NCI-H1105 (cell line): ENCODE measurements around the gene EZH2.

Experiments
- DNase-seq: peaks from one replicate; lab custom pipeline; 2025; lab: John Stamatoyannopoulos, UW

Gene EZH2

DNA sequence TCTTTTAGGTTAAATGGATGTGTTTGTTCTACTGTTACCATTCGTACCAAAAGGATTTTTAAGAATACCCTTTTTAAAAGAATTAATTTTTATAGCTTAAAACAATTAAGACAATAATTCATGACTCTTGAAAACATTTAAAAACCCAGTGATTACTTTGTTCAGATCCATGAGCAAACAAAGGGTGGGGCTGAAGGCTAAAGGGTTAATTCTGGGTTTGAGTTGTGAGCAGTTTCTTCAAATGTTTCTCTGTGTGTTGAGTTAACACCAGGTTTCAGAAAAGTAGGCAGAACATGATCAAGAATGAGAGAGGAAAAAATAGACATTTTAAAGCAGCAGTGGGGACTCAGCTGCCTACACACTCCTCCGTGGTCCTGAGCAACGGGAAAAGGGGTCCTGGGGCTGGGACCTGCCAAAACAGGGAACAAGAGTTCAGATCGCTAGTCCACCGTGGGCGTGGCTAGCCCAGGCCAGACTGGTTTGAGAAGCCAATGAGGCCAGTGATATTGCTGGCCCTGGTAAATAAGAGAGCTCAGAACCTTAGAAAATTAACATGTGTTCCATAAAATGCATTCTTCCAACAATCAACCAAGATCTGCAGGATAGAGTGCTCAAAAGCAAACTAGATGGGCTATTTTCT, 14.9 kb upstream of the EZH2 start:
- DNase-seq = no peak

DNA sequence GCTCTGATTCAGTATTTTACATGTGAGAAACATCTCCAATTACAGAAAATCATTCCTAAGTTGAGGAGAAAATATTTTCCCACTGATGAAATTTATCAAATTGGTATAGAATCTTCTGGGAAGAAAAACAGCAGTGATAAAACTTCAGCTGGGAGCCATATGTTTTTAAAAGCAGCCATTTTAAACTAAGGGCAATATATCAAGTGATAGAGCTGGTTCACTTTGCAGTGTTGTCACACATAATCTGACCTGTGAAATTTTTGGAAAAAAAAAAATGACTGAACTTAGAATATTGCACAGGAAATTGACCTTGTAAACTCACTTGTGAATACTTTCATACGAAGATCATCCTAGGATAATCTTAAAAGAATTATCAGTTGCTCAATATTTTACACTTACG, 10.5 kb upstream of the EZH2 start:
- DNase-seq = no peak

DNA sequence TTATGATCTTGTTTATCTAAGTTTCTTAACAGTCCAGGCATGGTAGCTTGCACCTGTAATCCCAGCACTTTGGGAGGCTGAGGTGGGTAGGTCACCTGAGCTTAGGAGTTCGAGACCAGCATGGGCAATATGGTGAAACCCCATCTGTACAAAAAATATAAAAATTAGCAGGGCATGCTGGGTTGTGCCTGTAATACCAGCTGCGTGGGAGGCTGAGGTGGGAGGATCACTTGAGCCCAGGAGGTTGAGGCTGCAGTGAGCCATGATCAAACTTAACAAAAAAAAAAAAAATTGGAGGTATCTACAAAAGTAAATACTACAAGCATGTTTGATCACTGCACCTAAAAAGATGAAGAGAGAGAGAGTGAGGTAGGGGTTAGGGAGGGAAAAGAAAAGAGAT, 9.0 kb upstream of the EZH2 start:
- no peak for DNase-seq

DNA sequence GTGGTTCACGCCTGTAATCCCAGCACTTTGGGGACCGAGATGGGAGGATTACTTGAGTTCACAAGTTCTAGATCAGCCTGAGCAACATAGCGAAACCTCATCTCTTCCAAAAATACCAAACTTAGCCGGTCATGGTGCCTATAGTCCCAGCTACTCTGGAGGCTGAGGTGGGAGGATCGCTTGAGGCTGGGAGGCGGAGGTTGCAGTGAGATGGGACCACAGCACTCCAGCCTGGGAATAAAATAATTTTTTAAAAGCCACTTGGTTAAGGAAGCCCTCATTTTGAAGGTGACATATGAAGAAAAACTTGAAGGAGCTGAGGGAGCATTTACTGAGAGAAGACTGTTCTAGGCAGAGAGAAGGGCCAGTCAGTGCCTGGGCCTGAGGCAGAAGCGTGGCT, 4.2 kb upstream of the EZH2 start:
- DNase-seq = no peak

DNA sequence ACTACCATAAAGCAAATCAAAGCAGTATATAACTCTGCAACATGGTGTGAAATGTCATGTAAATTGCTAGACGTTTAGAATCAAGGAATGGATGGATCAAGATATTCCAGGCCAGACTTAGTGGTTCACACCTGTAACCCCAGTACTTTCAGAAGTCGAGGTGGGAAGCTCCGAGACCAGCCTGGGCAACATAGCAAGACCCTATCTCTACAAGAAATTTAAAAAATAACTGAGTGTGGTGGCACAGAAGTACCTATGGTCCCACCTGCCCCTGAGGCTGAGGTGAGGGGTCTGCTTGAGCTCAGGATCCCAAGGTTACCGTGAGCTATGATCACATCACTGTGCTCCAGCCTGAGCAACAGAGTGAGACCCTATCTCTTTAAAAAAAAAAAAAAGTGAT, 2.8 kb upstream of the EZH2 start:
- DNase-seq = no peak

DNA sequence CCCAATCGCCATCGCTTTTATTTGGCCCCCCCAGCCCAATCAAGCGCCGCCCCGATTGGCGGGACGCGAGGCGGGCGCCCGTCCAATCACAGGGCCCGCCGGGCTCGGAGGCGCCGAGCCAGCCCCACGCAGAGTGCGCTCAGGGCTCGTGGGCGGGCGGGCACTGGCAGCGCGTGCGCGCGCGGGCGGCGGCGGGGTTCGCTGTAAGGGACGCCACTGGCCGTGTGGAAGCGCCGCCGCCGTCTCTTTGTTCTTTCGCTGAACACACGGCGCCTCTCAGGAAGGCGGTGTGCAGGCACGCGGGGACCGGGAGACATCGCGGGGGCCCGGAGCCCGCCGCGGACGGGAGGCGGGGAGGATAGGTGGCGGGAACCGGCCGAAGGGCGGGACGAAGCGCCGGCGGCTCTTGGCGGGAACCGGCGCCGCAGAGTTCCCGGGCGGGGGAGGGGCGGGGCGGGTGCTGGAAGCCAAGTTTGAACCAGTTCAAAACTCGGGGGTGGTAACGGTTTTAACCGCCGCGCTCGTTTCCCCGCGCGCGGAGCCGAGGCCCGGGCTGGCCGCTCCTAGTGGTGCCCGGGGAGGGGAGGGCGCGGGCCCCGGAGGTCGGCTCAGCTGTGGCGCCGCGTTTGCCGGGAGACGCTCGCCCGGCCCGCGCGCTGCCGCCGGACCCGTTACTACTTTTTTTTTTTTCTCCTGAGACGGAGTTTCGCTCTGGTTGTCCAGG, 370 bp upstream of the EZH2 start:
- DNase-seq = peak; percentile 89

DNA sequence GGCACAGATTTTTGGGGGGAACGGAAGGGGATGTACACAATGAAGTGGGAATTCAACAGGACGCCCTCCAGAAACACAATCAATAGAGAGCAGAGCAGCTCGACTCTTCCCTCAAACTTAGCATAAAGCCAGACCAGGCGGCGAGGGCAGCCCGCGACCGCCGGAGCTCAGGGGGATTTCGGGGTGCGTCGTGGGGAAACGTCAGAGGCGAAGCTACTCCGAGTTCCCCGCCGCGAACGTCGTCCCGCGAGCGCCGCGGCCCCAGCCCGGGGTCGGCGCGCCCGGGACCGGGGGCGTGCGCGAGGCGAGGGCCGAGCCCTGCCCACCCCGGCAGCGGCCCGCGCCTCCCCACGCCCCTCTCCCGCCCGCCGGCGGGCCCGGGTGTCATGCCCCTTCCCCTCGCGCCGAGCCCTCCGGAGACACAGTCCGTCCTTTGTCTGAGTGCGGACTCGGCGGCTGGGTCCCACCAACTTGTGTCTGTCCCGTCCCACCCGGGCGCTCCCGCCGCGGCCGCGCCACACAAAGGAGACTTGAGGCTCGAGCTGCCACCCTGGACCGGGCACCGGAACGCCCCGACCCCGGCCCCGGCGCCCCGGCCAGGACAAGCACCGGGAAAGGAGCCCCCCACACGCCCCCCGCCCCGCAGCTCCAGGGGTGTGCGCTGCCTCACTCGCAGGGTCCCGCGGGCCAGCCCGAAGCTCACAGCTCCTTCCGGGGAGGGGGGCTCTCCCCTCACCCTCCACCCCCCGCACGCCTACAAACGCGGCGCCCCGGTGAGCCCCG, 634 bp downstream of the EZH2 start:
- peak; percentile 30 for DNase-seq

DNA sequence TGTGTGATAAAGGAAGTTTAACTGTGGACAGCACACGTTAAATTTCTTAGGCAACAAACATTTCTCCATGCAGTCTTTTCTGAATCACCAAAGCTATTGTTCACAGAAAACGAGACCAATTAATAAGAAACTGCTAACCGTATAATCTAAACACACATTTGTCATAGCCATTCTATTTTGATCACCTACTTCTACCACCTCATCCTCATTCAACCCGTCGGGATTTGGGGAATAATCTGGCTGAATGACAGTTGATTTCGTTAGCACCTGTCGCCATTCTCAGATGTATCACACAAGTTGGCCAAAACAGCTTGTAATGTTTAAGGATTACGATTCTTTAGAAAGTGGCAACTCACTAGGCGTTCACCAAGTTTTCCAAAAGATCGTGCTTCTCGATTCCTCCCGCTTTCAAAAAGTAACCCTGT, 1.2 kb downstream of the EZH2 start:
- no peak for DNase-seq

DNA sequence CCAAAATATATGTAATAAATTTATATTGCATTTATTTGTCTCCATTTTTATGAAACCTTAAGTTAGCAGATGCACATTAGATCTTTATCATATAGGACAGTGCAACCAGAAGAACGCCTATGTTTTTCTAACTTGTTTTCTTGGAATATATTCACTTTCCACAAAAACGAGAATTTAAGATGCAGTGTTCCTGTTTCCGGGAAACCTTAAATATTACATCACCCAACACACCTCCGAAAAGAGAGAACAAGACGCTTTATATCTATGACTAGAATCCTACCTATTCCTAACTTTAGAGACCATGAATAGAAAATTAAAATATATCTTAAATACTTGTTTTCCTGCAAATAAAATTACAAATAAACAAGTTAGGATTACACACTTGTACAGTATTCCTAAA, 1.9 kb downstream of the EZH2 start:
- DNase-seq = no peak

DNA sequence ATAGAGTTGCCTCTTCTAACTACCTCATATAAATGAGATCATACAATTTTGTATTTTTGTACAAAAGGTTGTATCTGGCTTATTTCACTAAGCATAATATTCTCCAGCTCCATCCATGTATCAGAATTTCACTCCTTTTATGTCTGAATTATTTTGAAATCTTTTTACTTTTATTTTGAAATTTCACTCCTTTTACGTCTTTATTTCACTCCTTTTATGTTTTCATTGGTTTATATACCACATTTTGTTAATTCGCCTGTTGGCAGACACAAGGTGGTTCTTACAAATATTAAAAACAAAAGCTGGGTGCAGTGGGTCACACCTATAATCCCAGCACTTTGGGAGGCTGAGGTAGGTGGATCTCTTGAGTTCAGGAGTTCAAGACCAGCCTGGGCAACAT, 5.8 kb downstream of the EZH2 start:
- DNase-seq = no peak

DNA sequence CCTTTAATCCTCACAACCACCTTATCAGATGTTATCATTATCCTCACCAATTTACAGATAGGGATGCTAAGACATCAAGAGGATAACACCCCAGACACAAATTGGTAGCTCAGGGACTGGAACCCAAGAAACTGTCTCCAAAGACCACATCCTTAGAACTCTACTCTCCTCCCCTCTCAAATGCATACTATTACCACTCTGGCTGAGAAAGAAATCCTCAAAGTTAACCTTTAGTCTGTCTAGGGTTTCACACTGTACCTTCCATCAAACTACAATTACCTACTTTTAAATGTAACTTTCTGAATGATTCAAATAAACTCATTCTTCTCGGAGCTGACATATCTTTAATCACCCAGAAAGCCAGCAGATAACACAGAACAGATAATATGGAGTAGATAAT, 6.6 kb downstream of the EZH2 start:
- DNase-seq = no peak

DNA sequence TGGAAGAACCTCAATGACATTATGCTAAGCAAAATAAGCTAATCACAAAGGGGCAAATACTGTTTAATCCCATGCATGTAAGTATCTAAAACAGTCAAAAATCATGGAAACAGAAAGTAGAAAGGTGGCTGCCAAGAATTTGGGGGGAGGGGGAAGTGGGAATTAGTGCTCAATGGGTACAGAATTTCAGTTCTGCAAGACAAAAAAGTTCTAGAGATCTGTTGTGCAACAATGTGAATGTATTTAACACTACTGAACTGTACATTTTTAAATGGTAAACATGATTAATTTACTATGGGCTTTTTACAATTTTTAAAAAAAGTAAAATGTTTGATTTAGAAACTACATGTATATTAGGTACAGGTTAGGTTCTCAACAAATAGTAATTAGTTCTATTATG, 11.9 kb downstream of the EZH2 start:
- no peak for DNase-seq

DNA sequence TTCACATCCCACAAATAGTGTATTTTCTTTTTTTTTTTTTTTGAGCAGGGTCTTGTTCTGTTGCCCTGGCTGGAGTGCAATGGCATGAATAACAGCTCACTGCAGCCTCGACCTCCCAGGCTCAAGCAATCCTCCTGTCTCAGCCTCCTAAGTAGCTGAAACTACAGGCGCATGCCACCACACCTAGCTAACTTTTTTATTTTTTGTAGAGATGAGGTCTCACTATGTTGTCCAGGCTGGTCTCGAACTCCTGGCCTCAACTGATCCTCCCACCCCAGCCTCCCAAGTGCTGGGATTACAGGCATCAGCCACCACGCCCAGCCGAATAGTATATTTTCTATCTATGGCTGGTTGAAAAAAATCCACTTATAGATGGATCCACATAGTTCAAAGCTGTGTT, 12.5 kb downstream of the EZH2 start:
- DNase-seq = no peak

DNA sequence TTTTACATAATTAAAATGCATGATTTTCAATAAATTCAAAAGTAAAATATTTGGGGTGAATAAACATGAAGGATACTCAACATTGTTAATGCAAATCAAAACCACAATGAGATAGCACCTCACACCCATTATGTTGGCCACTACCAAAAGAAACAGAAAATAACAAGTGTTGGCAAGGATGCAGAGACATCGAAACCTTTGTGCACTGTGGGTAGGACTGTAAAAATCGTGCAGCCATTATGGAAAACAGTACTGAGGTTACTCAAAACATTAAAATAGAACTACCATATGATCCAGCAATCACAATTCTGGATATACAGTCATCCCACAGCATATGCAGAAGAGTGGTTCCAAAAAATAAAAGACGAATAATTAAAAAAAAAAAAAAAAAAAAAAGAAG, 13.1 kb downstream of the EZH2 start:
- DNase-seq = no peak

DNA sequence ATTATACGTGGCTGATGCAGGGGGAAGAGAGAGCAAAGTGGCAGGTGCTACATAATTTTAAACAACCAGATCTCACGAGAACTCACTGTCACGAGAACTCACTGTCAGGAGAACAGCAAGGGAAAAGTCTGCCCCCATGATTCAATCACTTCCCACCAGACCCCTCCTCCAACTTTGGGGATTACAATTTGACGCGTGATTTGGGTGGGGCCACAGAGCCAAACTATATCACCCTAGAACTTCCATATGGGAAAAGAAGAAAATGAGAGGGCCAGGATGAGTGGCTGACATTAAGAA, 15.8 kb downstream of the EZH2 start:
- DNase-seq = no peak

DNA sequence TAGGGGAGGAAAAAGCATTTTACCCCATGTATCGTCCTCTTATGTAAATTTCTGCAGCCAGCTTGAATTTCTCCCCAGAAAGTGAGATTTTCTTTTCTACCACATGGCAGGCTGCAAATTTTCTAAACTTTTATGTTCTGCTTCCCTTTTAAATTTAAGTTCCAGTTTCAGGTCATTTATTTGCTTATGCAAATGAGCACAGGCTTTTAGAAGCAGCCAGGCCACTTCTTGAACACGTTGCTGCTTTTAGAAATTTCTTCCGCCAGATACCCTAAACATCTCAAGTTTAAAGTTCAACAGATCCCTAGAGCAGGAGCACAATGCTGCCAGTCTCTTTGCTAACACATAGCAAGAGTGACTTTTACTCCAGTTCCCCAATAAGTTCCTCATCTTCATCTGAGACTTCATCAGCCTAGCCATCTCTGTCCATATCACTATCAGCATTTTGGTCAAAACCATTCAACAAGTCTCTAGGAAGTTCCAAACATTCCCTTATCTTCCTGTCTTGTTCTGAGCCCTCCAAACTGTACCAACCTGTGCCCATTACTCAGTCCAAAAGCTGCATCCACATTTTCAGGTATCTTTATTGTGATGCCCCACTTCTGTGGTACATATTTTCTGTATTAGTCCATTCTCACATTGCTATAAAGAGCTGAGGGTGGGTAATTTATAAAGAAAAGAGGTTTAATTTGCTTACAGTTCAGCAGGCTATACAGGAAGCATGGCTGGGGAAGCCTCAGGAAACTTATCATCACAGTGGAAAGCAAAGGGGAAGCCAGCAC, 16.3 kb downstream of the EZH2 start:
- no peak for DNase-seq

DNA sequence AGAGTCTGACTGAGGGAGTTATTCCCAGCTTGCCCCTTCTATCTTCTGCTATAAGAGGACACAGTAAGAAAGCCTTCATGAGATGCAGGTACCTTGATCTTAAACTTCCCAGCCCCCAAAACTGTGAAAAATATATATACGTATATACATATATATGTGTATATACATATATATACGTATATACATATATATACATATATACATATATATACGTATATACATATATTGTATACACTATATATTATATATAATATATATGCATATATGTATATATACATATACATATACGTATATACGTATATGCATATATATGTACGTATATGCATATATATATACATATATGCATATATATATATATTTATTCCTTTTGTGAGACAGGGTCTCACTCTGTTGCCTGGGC, 17.7 kb downstream of the EZH2 start:
- no peak for DNase-seq

DNA sequence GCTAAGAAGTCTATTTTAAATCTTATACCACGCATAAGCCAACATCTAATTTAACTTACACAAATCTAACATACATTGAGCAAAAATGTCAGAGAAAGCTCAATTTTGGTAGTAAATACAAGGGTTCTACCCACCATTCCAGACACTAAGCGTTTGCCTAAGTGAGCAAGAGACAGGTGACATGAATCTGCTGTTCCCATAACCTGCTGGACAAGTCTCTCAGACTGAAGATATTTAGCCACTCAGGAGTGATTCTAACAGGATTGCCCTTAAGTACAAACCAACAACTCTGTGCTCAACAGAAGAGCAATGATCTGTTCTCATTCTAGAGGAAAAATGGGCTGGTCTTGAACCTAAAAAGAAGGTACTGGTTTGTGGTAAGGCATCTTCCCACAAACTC, 18.8 kb downstream of the EZH2 start:
- no peak for DNase-seq

DNA sequence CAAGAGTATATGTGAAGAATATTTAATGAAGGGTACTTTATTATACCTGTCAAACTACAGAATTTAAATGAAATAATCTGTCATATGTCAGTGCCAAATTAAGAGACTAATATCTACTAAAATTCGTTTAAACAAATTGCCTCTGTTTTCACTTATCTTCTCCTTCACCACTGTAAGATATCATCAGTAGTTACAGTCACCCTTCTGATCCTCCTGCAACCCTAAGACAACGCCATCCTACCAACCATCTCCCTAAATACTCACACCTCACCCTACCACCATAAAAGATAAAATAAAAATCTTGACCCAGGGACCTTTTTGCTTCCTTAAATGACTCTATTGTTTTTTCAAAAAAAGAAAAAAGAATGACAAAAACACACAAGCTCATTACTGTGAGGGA, 20.8 kb downstream of the EZH2 start:
- DNase-seq = no peak

DNA sequence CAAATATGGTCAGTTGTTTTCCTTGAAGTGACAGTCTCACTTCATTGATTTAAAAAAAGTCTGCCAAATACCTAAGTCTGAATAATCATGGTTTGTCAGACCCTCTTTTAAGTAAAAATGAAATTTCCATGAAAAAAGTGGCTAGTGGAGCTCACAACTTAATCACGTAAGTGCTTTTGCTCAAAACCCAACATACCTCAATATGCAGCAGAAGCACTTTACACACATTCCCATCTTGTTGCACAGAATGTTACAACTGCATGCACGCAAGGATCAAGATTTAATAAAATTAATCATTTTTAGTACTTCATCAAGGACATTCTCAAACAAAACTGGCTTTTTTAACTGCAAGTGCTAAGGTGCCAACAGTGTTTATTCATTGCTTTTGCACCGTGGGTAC, 21.6 kb downstream of the EZH2 start:
- DNase-seq = no peak

DNA sequence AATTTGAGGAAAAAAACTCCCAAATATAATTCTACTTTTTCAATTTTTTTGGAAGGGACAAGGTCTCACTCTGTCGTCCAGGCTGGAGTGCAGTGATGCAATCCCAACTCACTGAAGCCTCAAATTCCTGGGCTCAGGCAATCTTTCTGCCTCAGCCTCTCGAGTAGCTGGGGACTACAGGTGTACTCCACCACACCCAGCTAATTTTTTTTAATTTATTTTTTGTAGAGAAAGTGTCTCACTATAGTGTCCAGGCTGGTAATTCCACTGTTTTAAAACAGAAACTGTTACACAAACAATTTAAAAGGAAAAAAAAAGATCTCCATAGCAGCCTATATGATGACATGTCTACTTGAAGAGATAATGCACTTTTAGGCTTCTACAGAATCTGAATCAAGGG, 25.6 kb downstream of the EZH2 start:
- no peak for DNase-seq

DNA sequence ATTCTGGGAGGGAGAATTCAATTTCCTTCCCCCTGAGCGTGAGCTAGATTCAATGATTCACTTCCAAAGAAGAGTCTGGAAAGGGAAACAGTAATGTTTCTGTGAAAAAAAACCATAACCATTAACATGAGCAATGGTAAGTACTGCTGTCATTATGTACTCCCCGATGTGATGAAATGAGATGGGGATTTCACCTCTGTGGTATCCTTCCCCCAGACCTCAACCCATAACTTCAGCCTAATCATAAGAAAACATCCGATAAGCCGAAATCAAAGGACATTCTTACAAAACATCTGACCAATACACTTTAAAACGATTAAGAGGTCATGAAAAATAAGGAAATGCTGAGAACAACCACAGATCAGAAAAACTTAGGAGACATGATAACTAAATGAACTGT, 27.2 kb downstream of the EZH2 start:
- DNase-seq = no peak

DNA sequence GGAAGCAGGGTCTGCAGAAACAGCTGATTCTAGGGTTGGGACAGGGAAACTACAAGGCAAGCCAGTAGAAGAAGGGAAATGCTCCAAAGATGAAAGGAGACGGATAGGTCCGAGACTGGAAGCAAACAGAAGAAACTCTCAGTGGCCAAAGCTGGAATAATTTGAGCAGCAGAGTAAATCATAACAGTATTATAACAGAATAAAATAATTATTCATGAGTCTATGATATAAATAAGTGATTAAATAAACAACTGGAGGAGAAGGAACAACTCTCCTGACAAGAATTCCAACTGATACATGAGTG, 27.6 kb downstream of the EZH2 start:
- DNase-seq = no peak
